Breast epithelium (tissue), 3 donors: ENCODE measurements around the gene C1QTNF5.

Experiments used
- CTCF ChIP-seq, 3 donors: fragments of 450-650 bp; IDR thresholded peaks; one replicate each; pipeline ENCODE4 v1.5.1; 2016 to 2017; ENCODE audit warnings: antibody characterized with exemption in 3 of 3, mild to moderate bottlenecking in 3 of 3, moderate library complexity in 3 of 3
- POLR2A ChIP-seq: fragments of 450-650 bp; IDR thresholded peaks from one replicate; pipeline ENCODE4 v1.6.1; 2016; ENCODE audit warnings: antibody characterized with exemption, mild to moderate bottlenecking, moderate library complexity

- TF ChIP-seq CTCF (IDR thresholded peaks at IDR 0.05) (no peak), POLR2A (no peak)
Observed at GRCh38 chr11:119382101-119382500, 41.4 kb upstream of the C1QTNF5 start.
